Sigmoid colon (tissue), 7 donors: ENCODE measurements around the gene TWIST1. TPM values are rescaled to one million over a fixed set of nuclear protein-coding genes. Genes with fewer than 3 reads are reported as not detected.

ENCODE experiments used
- DNase-seq: peaks from one replicate; pipeline ENCODE4 v3.0.0-alpha.2; 2019
- H3K27ac ChIP-seq, 4 donors: fragments of 200-600 bp; sonication (generic); one replicate each; pipeline ENCODE4 v1.5.1; 2016 to 2019; ENCODE audit warnings: mild to moderate bottlenecking in 1 of 4
- H3K27me3 ChIP-seq, 3 donors: fragments of 200-600 bp; sonication (generic); one replicate each; pipeline ENCODE4 v1.5.1; 2019; ENCODE audit warnings: mild to moderate bottlenecking in 1 of 3
- H3K36me3 ChIP-seq, 4 donors: fragments of 200-600 bp; sonication (generic); one replicate each; pipeline ENCODE4 v1.5.1; 2016 to 2019
- H3K4me1 ChIP-seq, 4 donors: fragments of 200-600 bp; sonication (generic); one replicate each; pipeline ENCODE4 v1.5.1; 2017 to 2019
- H3K4me3 ChIP-seq, 4 donors: fragments of 200-600 bp; sonication (generic); one replicate each; pipeline ENCODE4 v1.5.1; 2017 to 2019; ENCODE audit warnings: mild to moderate bottlenecking in 2 of 4, moderate library complexity in 1 of 4
- H3K9me3 ChIP-seq, 4 donors: fragments of 200-600 bp in 3 of 4; sonication (generic) in 3 of 4; one replicate each; pipeline versions ENCODE4 v1.5.1 to v1.6.1; 2013 to 2019
- CTCF ChIP-seq, 4 experiments: fragments of 450-650 bp in 3 of 4; fragments of 200-600 bp in 1 of 4; IDR thresholded peaks; one replicate each; pipeline ENCODE4 v1.5.1; 2016 to 2019; ENCODE audit warnings: antibody characterized with exemption in 4 of 4, mild to moderate bottlenecking in 3 of 4, moderate library complexity in 2 of 4
- EP300 ChIP-seq, 4 donors: sonication (generic); formaldehyde crosslinking; IDR thresholded peaks; one replicate each; pipeline ENCODE4 v1.6.1; 2017; ENCODE audit warnings: antibody characterized with exemption in 4 of 4
- POLR2A ChIP-seq, 2 donors: fragments of 450-650 bp; IDR thresholded peaks; one replicate each; pipeline ENCODE4 v1.6.1; 2016; ENCODE audit warnings: antibody characterized with exemption in 2 of 2, mild to moderate bottlenecking in 2 of 2, moderate library complexity in 2 of 2
- POLR2AphosphoS5 ChIP-seq, 4 donors: sonication (generic); formaldehyde crosslinking; IDR thresholded peaks; one replicate each; pipeline ENCODE4 v1.6.1; 2017; ENCODE audit warnings: antibody characterized with exemption in 4 of 4
- WGBS, 2 donors: extraction: QIAGEN DNeasy Blood & Tissue Kit; methylation state at CpG; one replicate each; pipeline ENCODE4 v1.1.7; 2013; 5-methylcytosine and 5-hydroxymethylcytosine counted together
- intact Hi-C: fragments of 100-400 bp; cut with DNase I; formaldehyde crosslinking; loops from one replicate; pipeline ENCODE4 v1.15.1; 2023
- polyA plus RNA-seq, 3 donors: library from polyadenylated mRNA; stranded (reverse); fragments of 200-250 nt; gene quantifications; one replicate each; pipeline ENCODE4 v1.2.3, GENCODE V29; 2013
- total RNA-seq, 4 donors: library from RNA; depleted of rRNA; stranded (reverse); fragments of >200 nt; gene quantifications; one replicate each; pipeline ENCODE4 v1.1.0, GENCODE V29; 2016
- donor health status: healthy with polysubstance abuse.
- donor health status: Bipolar disorder and iron deficiency.
- donor health status: healthy.

The TWIST1 gene
- total and polyA plus RNA-seq, 7 donors, result 1.0 to 17.8 (median 2.9) TPM; not detected in 1

DNA sequence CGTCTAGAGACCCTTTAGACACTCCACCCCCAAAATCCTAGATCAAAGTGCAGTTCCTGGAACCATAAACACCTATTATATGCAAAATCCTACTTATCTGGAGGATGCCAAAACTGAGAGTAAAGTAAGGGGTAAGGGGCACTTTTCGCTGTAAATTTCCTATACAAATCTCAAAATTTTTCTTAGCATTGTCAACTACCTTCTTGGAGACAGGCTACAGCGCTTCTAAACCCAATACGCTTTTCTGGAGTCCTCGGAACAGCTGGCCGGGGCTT, 10.4 kb downstream of the TWIST1 start:
- TF ChIP-seq CTCF (IDR thresholded peaks at IDR 0.05), result no peak
- TF ChIP-seq POLR2AphosphoS5 (IDR thresholded peaks at IDR 0.05), result no peak
- TF ChIP-seq POLR2A (IDR thresholded peaks at IDR 0.05), result no peak
- TF ChIP-seq EP300 (IDR thresholded peaks at IDR 0.05), result no peak
- no peak for DNase-seq
- H3K36me3 ChIP-seq, result no peaks in the 10 kb centered on the region
- peak overlapping the region in 2 of 4 donors; percentile 65 to 85 for H3K27ac ChIP-seq
- peaks cover 0 to 22% (median 20%) of the 10 kb centered on the region in 4 donors for H3K4me1 ChIP-seq
- no peaks in the 10 kb centered on the region for H3K9me3 ChIP-seq
- H3K27me3 ChIP-seq, result peaks cover 0 to 68% (median 28%) of the 10 kb centered on the region in 3 donors
- H3K4me3 ChIP-seq, result peak overlapping the region; percentile 30 to 49 (median 46)
- WGBS, 2 donors, result 4 to 5% methylated on average over 6 of the region's 6 CpGs
- intact Hi-C loops, result no loop called here

DNA sequence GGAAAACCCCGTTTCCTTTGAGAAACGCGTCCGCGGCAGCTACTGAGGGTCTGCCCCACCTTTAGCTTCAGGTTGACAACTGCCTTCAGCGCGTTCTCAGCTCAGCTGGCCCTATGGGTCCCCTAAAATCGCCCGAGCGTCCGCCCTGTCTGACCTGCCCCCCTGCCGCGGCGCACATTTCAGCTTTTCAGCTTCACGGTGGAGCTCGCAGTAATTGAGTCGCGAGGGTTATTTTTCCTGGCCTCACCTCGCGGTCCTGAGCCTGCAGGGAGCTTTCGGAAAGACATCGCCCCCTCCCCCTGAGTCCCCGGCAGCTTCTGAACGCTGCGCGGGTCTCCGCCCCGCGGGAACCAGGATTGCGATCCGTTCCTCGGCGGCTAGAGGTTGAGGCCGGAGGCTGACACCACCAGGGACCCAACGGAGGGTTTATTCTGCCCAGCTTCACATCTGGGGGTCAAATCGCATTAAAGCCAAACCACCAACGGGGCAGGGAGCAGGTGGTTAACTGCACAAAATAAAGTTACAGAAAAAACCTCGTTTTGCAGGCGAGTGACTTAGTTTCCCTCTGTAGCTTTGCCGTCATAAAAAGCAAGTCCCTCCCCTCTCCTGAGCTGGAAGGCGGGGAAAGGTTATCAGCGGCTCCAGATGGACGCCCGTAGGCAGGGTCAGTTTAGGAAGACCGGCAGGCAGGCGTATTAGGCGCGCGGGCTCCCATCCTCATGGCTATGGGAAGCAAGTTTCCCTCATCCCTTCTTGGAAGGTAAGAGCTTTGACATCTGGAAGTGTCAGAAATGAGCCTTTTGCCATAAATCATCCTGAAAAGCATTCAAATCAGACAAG, 11.0 kb downstream of the TWIST1 start:
- H3K36me3 ChIP-seq, result no peaks in the 10 kb centered on the region
- peaks cover 0 to 22% (median 20%) of the 10 kb centered on the region in 4 donors for H3K4me1 ChIP-seq
- peaks cover 0 to 70% (median 28%) of the 10 kb centered on the region in 3 donors for H3K27me3 ChIP-seq
- H3K9me3 ChIP-seq, result no peaks in the 10 kb centered on the region
- WGBS, 2 donors, result 5 to 11% methylated on average over 49 of the region's 49 CpGs
- no peak for TF ChIP-seq POLR2AphosphoS5 (IDR thresholded peaks at IDR 0.05)
- no peak for TF ChIP-seq EP300 (IDR thresholded peaks at IDR 0.05)
- TF ChIP-seq CTCF (IDR thresholded peaks at IDR 0.05), result no peak
- no peak for TF ChIP-seq POLR2A (IDR thresholded peaks at IDR 0.05)
- no peak for DNase-seq
- intact Hi-C loops, result no loop called here
- peak overlapping the region in 2 of 4 donors; percentile 65 to 85 for H3K27ac ChIP-seq
- H3K4me3 ChIP-seq, result peak overlapping the region; percentile 13 to 49 (median 46)

DNA sequence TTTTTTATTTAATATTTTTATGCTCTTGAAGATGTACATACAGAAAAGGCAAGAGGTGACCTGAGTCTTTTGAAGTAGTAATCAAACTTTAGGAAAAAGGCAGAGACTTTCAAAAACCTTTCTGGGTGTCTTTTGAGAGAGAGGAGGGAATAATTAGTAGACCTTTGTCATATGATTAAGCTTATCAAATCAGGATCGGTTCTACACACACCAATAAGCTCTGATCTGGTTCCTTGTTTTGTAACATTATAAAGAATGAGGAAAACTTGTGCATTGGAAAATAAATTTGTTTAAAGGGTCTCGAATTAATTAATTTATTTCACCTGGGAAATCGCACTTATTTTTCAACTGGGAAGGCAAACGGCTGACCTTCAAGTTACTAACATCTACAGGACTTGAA, 11.9 kb downstream of the TWIST1 start:
- no peak for DNase-seq
- Histone ChIP-seq H3K36me3 (no peaks in the 10 kb centered on the region), H3K4me3 (no peak overlapping the region), H3K27me3 (peaks cover 0 to 70% (median 28%) of the 10 kb centered on the region in 3 donors), H3K9me3 (no peaks in the 10 kb centered on the region), H3K4me1 (peaks cover 0 to 22% (median 20%) of the 10 kb centered on the region in 4 donors), H3K27ac (peak overlapping the region in 1 of 4 donors; percentile 85)
- 17 to 18% methylated on average over 4 of the region's 4 CpGs for WGBS, 2 donors
- intact Hi-C loops, result no loop called here
- no peak for TF ChIP-seq POLR2A (IDR thresholded peaks at IDR 0.05)

DNA sequence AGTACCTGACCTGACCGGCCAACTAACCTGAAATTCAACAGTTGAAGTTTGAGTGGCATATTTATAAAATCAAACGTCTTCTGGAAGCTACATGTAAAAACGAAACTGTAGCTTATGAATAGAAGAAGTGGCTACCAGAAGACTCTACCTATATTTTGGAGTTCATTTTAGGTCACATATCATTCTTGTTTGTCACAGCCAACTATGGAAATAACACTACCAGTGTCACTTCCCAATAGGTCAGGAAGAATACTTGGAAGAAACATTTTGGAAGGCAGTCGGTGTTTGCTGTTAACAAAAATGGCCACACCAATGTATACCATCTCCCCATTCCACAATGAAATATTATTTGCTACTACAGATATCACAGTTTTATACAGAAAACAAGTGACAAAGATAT, 12.6 kb downstream of the TWIST1 start:
- 43 to 48% methylated on average over 4 of the region's 4 CpGs for WGBS, 2 donors
- no peaks in the 10 kb centered on the region for H3K36me3 ChIP-seq
- intact Hi-C loops, result no loop called here
- no peak overlapping the region for H3K4me3 ChIP-seq
- DNase-seq, result no peak
- H3K9me3 ChIP-seq, result no peaks in the 10 kb centered on the region
- H3K4me1 ChIP-seq, result peaks cover 0 to 22% (median 20%) of the 10 kb centered on the region in 4 donors
- no peak overlapping the region for H3K27ac ChIP-seq
- TF ChIP-seq EP300 (IDR thresholded peaks at IDR 0.05) (no peak), CTCF (IDR thresholded peaks at IDR 0.05) (no peak), POLR2AphosphoS5 (IDR thresholded peaks at IDR 0.05) (no peak), POLR2A (IDR thresholded peaks at IDR 0.05) (no peak)
- H3K27me3 ChIP-seq, result peaks cover 0 to 63% (median 28%) of the 10 kb centered on the region in 3 donors

- intact Hi-C loops, result no loop called here
- peaks cover 0 to 17% (median 15%) of the 10 kb centered on the region in 4 donors for H3K4me1 ChIP-seq
- no peak for DNase-seq
- H3K36me3 ChIP-seq, result no peaks in the 10 kb centered on the region
- no peak overlapping the region for H3K4me3 ChIP-seq
- no peak overlapping the region for H3K27ac ChIP-seq
- no peaks in the 10 kb centered on the region for H3K9me3 ChIP-seq
- H3K27me3 ChIP-seq, result peaks cover 0 to 45% (median 17%) of the 10 kb centered on the region in 3 donors
- 74 to 86% methylated on average over 4 of the region's 4 CpGs for WGBS, 2 donors
- TF ChIP-seq POLR2AphosphoS5 (IDR thresholded peaks at IDR 0.05), result no peak
- TF ChIP-seq POLR2A (IDR thresholded peaks at IDR 0.05), result no peak
- no peak for TF ChIP-seq CTCF (IDR thresholded peaks at IDR 0.05)
- no peak for TF ChIP-seq EP300 (IDR thresholded peaks at IDR 0.05)
These were observed 14.6 kb downstream of the TWIST1 start for GRCh38 chr7:19102884-19103283.
